Lower leg skin (tissue), 3 donors: ENCODE results near the gene TNFRSF1B.

Experiments used
- CTCF ChIP-seq, 3 donors: fragments of 450-650 bp; IDR thresholded peaks; one replicate each; pipeline ENCODE4 v1.5.1; 2016; ENCODE audit warnings: antibody characterized with exemption in 3 of 3, mild to moderate bottlenecking in 3 of 3, moderate library complexity in 2 of 3
- POLR2A ChIP-seq, 2 donors: fragments of 450-650 bp; IDR thresholded peaks; one replicate each; pipeline ENCODE4 v1.6.1; 2016 to 2017; ENCODE audit warnings: antibody characterized with exemption in 2 of 2, mild to moderate bottlenecking in 1 of 2, moderate library complexity in 1 of 2

GRCh38 chr1:12138196-12139168 is 28.3 kb upstream of the TNFRSF1B start:
- no peak for TF ChIP-seq CTCF (IDR thresholded peaks at IDR 0.05)
- TF ChIP-seq POLR2A (IDR thresholded peaks at IDR 0.05) = no peak
